Cortex of kidney (tissue), 1 donor: Measurements from ENCODE around the gene CLCA2.
A peak's percentile ranks its signal among the peaks of the same experiment; 100 is the strongest.

Experiments
- DNase-seq: peaks from one replicate; lab custom pipeline; 2025; lab: John Stamatoyannopoulos, UW

Gene CLCA2, protein sequence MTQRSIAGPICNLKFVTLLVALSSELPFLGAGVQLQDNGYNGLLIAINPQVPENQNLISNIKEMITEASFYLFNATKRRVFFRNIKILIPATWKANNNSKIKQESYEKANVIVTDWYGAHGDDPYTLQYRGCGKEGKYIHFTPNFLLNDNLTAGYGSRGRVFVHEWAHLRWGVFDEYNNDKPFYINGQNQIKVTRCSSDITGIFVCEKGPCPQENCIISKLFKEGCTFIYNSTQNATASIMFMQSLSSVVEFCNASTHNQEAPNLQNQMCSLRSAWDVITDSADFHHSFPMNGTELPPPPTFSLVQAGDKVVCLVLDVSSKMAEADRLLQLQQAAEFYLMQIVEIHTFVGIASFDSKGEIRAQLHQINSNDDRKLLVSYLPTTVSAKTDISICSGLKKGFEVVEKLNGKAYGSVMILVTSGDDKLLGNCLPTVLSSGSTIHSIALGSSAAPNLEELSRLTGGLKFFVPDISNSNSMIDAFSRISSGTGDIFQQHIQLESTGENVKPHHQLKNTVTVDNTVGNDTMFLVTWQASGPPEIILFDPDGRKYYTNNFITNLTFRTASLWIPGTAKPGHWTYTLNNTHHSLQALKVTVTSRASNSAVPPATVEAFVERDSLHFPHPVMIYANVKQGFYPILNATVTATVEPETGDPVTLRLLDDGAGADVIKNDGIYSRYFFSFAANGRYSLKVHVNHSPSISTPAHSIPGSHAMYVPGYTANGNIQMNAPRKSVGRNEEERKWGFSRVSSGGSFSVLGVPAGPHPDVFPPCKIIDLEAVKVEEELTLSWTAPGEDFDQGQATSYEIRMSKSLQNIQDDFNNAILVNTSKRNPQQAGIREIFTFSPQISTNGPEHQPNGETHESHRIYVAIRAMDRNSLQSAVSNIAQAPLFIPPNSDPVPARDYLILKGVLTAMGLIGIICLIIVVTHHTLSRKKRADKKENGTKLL

GRCh38 chr1:86423873-86424272, at the start of gene CLCA2:
TSS of gene CLCA2 (plus strand) at chr1:86424171. CDS start at chr1:86424248, 77 bp downstream.
- no peak for DNase-seq

GRCh38 chr1:86375688-86376087, 48.3 kb upstream of the CLCA2 start:
- DNase-seq, result no peak

GRCh38 chr1:86377341-86377740, 46.6 kb upstream of the CLCA2 start:
- DNase-seq, result no peak

GRCh38 chr1:86378813-86379212, 45.2 kb upstream of the CLCA2 start:
- DNase-seq, result no peak

DNA sequence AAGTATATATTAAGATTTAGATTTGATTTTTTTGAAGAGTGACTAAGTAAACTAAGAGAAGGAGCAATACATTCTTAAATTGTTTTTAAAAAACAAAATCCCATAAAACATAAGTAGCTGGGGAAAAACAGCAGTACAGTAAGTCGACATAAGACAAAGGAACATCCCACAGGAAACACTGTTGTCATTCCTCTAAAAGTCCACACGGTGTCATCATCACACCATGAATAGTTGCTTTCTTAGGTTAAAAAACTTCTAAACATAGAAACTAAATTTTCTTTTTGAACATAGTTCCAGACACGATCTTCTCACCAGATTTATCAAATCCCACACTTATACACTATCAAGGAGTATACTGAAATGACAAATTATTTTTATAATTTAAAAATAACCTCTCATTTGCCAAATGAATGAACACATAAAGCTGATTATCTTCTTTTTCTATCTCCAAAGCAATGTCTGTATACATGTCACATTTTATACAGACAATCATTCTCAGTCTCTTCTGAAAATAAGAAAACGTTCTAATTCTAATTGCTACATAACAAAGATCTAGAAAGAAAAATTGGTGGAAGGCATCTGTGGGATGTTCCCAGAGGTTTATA, 43.6 kb upstream of the CLCA2 start:
- no peak for DNase-seq

DNA sequence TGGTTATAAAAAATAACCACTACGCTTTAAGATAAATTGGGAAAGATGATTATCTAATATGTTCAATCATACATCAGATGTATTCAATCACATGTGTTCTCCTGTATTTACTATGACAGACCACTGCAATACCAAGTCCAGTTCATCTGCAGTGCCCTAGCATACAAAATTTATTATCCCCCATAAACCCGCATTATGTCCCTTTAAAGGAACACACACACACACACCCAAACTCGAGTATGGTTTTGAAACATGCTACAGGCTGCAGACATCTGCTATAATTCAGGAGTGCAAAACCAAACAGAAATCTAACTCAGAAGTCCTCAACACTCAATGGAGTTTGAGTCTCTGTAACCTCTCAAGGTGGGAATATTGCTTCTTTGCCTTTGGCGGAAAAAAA, 42.7 kb upstream of the CLCA2 start:
- no peak for DNase-seq

DNA sequence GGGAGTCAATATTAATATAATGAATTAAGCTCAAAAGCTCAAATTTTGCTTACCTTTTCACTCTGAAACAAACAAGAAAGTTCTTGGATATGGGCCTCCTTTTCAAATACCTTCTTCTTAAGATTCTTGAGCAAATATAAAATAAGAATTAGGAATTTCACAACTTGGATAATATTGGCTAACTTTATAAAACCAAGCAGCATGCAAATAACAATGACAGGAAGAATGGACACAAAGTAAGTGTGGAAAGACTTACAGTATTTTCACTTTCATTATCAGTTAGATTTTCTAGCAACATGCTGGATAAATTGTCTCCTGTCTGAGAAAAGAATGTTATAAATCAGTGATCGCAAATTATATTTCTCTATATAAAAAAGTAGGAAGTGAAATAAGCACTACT, 41.1 kb upstream of the CLCA2 start:
- DNase-seq, result no peak

DNA sequence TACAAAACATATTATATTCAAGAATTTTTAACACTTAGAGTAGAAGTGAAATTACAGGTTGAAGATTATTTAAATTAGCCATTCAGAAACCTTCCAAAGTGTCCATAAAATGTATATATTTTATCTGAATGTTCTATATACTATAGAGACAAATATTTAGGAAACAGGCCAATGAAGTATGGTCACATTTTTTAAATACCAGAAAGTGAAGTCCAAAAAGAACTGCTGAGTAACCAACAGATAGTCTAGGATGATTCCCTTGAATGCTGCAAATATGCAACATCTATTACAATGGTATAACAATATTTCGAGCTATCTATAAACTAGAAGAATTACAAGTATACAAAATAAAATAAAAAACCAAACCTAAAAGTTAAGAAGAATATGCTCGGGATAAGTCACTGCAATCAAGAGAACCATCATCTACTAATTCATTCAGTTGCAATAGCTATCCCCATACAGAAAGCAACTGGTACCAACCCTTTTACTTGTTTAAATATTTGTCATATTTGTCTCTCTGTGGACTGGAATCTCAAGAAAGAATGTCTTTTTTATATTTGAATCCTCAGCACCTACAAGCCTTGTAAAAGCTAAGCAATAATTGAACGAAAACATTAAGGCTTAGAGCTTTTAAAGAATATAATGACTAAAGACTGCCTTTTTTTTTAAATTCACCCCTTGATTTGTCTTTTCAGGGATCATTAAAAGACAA, 35.9 kb upstream of the CLCA2 start:
- DNase-seq, result no peak

GRCh38 chr1:86388777-86389176, 35.2 kb upstream of the CLCA2 start:
- DNase-seq, result no peak

DNA sequence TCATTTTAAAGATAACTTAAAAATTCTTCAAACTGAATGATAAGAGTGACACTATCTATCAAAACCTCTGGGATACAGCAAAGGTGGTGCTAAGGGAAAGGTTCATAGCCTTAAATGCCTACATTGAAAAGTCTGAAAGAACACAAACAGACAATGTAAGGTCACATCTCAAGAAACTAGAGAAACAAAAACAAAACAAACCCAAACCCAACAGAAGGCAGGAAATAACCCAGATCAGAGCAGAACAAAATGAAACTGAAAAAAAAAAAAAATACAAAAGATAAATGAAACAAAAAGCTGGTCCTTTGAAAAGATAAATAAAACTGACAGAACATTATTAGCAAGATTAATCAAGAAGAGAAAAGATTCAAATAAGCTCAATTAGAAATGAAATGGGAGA, 34.7 kb upstream of the CLCA2 start:
- no peak for DNase-seq

- DNase-seq, result no peak
Measured at GRCh38 chr1:86394416-86394815, 29.6 kb upstream of the CLCA2 start.

- peak; percentile 70 for DNase-seq
Measured at GRCh38 chr1:86395751-86396497, 28.0 kb upstream of the CLCA2 start, which contains the start of gene ODF2L. TSS of gene ODF2L (minus strand) at chr1:86396323. CDS start at chr1:86387027, 9,296 bp downstream.

- no peak for DNase-seq
Measured at GRCh38 chr1:86396498-86396890, 27.5 kb upstream of the CLCA2 start.

DNA sequence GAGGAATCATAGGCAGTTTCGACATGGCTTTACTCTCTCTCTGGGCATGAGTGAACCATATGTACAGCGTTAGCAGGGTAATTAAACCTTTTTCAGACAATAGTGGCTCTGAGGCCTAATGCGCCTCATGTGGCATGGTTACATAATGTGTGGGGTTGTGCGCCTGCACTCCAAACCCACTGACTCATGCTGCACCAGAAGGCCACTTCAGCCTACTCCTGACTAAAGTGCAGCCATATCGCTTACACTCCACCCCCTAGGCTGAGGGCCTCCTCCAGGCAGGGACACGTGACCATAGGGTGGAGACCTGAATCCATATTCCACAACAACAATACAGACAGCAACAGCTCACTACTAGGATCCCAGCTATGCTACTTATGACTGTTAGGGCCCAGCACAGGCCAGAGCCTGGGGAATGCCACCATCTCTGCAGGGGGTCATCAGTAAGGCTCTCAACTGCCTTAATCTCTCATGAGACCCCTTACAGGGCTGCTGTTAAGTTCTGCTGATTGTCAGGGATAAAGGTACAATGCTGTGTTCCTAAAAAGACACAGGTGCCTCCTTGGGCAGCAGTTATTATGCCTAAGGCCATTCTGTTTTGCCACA, 14.5 kb upstream of the CLCA2 start:
- DNase-seq, result no peak

DNA sequence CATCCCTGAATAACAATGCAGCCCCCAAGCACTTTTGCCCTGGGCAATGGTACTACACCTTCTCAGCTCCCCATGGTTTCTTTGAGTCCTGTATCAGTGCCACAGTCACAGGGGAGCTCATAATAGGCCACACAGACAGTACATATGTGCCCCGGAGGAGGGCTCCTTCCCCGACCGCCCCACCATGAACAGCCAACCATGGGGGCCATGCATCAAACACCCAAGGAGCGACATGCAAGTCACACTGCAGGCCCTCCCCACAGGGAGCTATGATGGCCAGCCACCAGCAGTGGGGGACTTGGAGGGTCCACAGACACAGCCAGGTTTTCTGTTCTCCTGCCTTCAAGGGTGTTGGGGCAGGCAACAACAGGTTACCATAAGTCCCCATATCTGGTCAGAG, 13.1 kb upstream of the CLCA2 start:
- DNase-seq, result no peak

DNA sequence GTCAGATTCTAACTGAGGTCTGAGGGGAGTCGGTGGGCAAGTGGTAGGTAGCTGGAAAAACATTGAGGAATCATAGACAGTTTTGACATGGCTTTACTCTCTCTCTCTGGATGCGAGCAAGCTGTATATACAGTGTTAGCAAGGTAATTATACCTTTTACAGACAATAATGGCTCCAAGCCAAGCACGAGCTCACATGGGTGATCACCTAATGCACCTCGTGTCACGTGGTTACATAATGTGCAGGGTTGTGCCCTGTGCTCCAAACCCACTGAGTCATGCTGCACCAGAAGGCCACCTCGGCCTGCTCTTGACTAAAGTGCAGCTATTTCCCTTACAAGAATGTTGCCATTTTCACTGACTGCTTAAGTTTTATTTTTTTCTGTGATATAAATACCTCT, 7.6 kb upstream of the CLCA2 start:
- DNase-seq, result no peak

DNA sequence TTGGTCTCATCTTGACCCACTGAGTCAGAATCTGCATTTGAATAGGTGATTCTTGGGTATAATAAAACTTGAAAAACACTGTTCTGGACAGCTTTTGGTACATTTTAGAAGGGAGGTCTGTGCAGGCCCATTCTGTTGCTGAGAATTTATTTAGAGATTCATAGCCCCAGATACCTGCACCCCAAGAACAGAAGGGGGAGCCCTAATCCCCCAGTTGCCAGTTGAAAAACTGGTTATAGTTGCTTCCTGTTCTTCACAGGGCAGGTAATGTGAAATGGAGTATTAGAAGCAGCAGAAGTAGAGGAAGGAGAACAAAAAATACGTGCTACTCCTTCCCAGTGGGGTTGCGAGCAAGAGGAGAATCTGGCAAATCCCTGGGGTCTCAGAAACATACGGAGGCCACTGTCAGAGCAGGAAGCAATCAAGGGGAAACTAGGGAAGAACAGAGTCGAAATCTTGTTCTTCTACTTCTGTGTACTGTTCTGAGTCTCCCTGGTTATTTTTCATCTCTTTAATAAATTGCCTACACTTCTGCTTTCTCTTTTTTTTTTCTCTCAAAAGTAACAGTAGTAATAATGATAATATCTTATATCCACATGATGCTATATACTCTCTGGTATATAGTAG, 4.6 kb upstream of the CLCA2 start:
- no peak for DNase-seq

DNA sequence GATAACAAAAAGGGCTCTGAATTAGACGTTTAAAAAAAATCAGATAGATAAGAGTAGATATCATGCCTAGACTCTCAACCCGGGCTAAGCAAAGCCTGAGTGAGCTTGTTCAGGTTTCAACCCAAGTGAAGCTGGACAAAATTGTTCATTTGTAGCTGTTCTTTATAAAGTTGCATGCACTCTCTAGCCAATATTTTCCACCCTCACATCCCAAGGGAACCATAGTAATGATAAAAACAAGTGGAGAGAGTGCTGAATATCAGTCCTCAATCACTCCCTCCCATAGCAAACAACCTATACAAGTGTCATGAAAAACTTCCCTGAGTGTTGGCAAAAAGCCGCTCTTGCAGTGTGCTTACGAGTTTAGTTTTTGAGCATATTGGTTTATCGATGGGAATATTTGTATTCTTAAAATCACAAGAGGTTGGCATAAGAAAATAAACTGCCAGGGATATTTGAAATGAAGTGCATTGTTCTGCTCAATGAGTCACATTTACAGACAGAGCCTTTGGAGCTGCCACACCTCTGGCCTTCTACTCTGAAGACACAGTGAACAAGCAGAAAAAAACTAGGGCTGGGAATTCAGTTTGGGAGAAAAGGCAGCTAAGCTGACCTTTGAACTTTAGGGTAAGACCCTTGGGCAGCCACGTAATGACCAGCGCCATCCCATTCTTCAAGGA, 2.2 kb upstream of the CLCA2 start:
- no peak for DNase-seq

- no peak for DNase-seq
Measured at GRCh38 chr1:86423473-86423872, 498 bp upstream of the CLCA2 start.
